ENCODE data around the gene EIPR1. TPM values are rescaled to one million over a fixed set of nuclear protein-coding genes. Genes with fewer than 3 reads are reported as not detected.

The EIPR1 gene
- total and polyA plus RNA-seq, 2 of the 13 experiments (the other 11 are each of a cell fraction or from before 2014, with no cell fraction given), result 70.0 to 96.3 TPM

DNA sequence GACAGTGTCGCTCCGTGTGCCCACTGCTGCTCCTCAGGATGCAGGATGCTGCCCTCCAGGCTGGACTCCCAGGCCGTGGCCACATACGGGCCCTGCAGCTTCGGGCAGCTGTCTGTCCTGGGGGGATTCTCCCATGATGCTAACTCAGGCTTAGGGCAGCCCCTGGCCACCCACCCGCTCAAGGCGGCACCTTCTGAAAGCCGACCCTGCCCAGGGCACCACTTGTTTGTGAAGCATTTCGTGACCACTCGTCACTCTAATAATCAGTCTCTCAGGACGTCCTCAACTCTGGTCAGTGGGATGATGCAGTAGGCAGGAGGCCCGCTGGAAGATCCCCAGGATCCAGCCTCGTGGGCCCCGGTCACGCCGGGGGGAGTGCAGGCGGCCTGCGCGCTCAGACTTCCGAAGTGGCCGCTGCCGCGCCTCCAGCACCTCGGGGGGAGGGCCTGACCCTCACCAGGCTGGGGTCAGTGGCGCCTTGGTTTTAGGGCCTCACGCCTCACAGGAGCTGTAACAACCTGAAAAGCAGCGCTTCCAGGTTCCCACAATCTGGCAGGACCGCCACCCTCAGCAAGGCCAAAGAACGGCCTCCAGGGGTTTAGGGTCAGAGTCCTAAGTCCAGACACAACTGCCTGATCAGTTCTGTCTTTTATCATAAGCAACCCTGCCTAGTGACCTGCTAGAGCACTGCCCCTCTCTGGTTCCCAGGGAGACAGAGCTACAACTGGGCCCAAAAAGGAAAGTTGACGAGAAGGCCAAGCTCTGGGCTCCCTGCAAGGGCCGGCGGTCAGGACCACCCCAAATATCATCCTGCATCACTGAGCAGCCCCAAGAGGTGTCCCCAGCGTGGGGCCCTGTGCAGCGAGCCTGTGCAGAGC, 53.0 kb downstream of the EIPR1 start (continued):
- TF ChIP-seq MYC (CRISPR knock-in tag; IDR thresholded peaks at IDR 0.05; ENCODE audit: borderline replicate concordance) (no peak), RXRB (CRISPR knock-in tag; IDR thresholded peaks at IDR 0.05; ENCODE audit: borderline replicate concordance) (peak; percentile 40; the same call in 1 of the 2 replicates), ZNF737 (CRISPR knock-in tag; IDR thresholded peaks at IDR 0.05; ENCODE audit: borderline replicate concordance) (no peak), SIN3B (IDR thresholded peaks at IDR 0.05; ENCODE audit: low read length) (no peak), EZH2 (conservative IDR thresholded peaks at IDR 0.05; ENCODE audit: low read depth, low read length) (no peak), SATB2 (CRISPR knock-in tag; IDR thresholded peaks at IDR 0.05) (no peak), U2AF2 (IDR thresholded peaks at IDR 0.05; ENCODE audit: low read depth, low read length) (no peak), TAF15 (IDR thresholded peaks at IDR 0.05; ENCODE audit: low read depth, low read length, poor library complexity, severe bottlenecking) (no peak), NCOR1 (IDR thresholded peaks at IDR 0.05; ENCODE audit: borderline replicate concordance, low read length) (peak; percentile 93), ZFX (CRISPR knock-in tag; IDR thresholded peaks at IDR 0.05; ENCODE audit: low read depth) (peak; percentile 40; the same call in 1 of the 2 replicates), KMT2B (CRISPR knock-in tag; IDR thresholded peaks at IDR 0.05) (no peak), TARDBP (CRISPR knock-in tag; IDR thresholded peaks at IDR 0.05) (peak; percentile 74), ZNF703 (CRISPR knock-in tag; IDR thresholded peaks at IDR 0.05; ENCODE audit: borderline replicate concordance) (no peak), ZNF660 (CRISPR knock-in tag; IDR thresholded peaks at IDR 0.05; ENCODE audit: borderline replicate concordance, low read depth) (no peak), MXD4 (CRISPR knock-in tag; IDR thresholded peaks at IDR 0.05) (no peak), HMG20B (CRISPR knock-in tag; conservative IDR thresholded peaks at IDR 0.05) (0 out of 2 replicates have a peak, but pooled peaks have one; percentile 38), FOXC1 (CRISPR knock-in tag; IDR thresholded peaks at IDR 0.05; ENCODE audit: borderline replicate concordance) (0 out of 2 replicates have a peak, but pooled peaks have one; percentile 5), JUNB (CRISPR knock-in tag; IDR thresholded peaks at IDR 0.05; ENCODE audit: borderline replicate concordance) (no peak), ZBTB33 (CRISPR knock-in tag; IDR thresholded peaks at IDR 0.05) (peak; percentile 99), ESRRA (CRISPR knock-in tag; IDR thresholded peaks at IDR 0.05; ENCODE audit: low read depth) (peak; percentile 83; the same call in 1 of the 2 replicates)
- TF ChIP-seq, protein P1, sequence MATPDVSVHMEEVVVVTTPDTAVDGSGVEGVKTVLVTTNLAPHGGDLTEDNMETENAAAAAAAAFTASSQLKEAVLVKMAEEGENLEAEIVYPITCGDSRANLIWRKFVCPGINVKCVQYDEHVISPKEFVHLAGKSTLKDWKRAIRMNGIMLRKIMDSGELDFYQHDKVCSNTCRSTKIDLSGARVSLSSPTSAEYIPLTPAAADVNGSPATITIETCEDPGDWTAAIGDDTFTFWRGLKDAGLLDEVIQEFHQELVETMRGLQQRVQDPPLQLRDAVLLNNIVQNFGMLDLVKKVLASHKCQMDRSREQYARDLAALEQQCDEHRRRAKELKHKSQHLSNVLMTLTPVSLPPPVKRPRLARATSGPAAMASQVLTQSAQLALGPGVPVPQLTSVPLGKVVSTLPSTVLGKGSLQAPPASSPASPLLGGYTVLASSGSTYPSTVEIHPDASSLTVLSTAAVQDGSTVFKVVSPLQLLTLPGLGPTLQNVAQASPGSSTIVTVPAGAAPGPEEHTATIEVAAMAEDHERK (CRISPR knock-in tag; IDR thresholded peaks at IDR 0.05; ENCODE audit: low read depth), result no peak
- TF ChIP-seq, protein P2, sequence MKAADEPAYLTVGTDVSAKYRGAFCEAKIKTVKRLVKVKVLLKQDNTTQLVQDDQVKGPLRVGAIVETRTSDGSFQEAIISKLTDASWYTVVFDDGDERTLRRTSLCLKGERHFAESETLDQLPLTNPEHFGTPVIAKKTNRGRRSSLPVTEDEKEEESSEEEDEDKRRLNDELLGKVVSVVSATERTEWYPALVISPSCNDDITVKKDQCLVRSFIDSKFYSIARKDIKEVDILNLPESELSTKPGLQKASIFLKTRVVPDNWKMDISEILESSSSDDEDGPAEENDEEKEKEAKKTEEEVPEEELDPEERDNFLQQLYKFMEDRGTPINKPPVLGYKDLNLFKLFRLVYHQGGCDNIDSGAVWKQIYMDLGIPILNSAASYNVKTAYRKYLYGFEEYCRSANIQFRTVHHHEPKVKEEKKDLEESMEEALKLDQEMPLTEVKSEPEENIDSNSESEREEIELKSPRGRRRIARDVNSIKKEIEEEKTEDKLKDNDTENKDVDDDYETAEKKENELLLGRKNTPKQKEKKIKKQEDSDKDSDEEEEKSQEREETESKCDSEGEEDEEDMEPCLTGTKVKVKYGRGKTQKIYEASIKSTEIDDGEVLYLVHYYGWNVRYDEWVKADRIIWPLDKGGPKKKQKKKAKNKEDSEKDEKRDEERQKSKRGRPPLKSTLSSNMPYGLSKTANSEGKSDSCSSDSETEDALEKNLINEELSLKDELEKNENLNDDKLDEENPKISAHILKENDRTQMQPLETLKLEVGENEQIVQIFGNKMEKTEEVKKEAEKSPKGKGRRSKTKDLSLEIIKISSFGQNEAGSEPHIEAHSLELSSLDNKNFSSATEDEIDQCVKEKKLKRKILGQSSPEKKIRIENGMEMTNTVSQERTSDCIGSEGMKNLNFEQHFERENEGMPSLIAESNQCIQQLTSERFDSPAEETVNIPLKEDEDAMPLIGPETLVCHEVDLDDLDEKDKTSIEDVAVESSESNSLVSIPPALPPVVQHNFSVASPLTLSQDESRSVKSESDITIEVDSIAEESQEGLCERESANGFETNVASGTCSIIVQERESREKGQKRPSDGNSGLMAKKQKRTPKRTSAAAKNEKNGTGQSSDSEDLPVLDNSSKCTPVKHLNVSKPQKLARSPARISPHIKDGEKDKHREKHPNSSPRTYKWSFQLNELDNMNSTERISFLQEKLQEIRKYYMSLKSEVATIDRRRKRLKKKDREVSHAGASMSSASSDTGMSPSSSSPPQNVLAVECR (CRISPR knock-in tag; IDR thresholded peaks at IDR 0.05; ENCODE audit: borderline replicate concordance), result peak; percentile 64

All from HepG2 (cell line).